Adrenal gland (tissue), 12 donors: ENCODE measurements around the gene VRK2. TPM values are rescaled to one million over a fixed set of nuclear protein-coding genes. Genes with fewer than 3 reads are reported as not detected.
A peak's percentile ranks its signal among the peaks of the same experiment; 100 is the strongest.

Experiments used
- DNase-seq, 7 donors: peaks; one replicate each; pipeline ENCODE4 v3.0.0-alpha.2; 2019 to 2020
- H3K27ac ChIP-seq, 5 donors: fragments of 200-600 bp; sonication (generic) in 4 of 5; 1 replicate in 3 of 5; 2 replicates in 2 of 5; pipeline versions ENCODE4 v1.5.1 to v1.8.0; 2016 to 2020; ENCODE audit warnings: mild to moderate bottlenecking in 1 of 5
- H3K27me3 ChIP-seq: fragments of 200-600 bp; 2 replicates; pipeline ENCODE4 v1.8.0; 2021
- H3K36me3 ChIP-seq, 2 donors: fragments of 200-600 bp; replicated peaks in 1 of 2; 1 replicate in 1 of 2; 2 replicates in 1 of 2; pipeline versions ENCODE4 v1.5.1 to v1.8.0; 2018 to 2022
- H3K4me1 ChIP-seq, 2 donors: fragments of 200-600 bp; replicated peaks in 1 of 2; 1 replicate in 1 of 2; 2 replicates in 1 of 2; pipeline versions ENCODE4 v1.5.1 to v1.8.0; 2018 to 2021
- H3K4me3 ChIP-seq, 4 donors: fragments of 200-600 bp; sonication (generic) in 3 of 4; one replicate each; pipeline ENCODE4 v1.5.1; 2016 to 2018
- H3K9me3 ChIP-seq, 3 donors: fragments of 200-600 bp; sonication (generic) in 1 of 3; replicated peaks in 1 of 3; 1 replicate in 2 of 3; 2 replicates in 1 of 3; pipeline versions ENCODE4 v1.5.1 to v1.8.0; 2016 to 2021
- POLR2A ChIP-seq, 2 donors: fragments of 450-650 bp; IDR thresholded peaks; one replicate each; pipeline ENCODE4 v1.6.1; 2017; ENCODE audit warnings: antibody characterized with exemption in 2 of 2, mild to moderate bottlenecking in 2 of 2, moderate library complexity in 1 of 2
- WGBS, 4 donors: extraction: QIAGEN DNeasy Blood & Tissue Kit in 2 of 4; methylation state at CpG; one replicate each; pipeline versions ENCODE4 v1.1.5 to v1.1.7; 2013 to 2017; 5-methylcytosine and 5-hydroxymethylcytosine counted together
- intact Hi-C, 2 donors: fragments of 100-400 bp; cut with DNase I; formaldehyde crosslinking; loops; one replicate each; pipeline versions ENCODE4 v1.14.1 to v1.15.0; 2022 to 2023
- polyA plus RNA-seq, 3 donors: library from polyadenylated mRNA; stranded (reverse); fragments of 200-250 nt in 2 of 3; fragments of 350-450 nt in 1 of 3; fragmentation: Illumina TruSeq in 1 of 3; extraction: RNeasy Lipid Tissue Mini Kit (QIAGEN cat#74804) in 1 of 3; gene quantifications; one replicate each; pipeline ENCODE4 v1.2.3, GENCODE V29; 2013 to 2014
- total RNA-seq, 9 donors: library from RNA; depleted of rRNA in 4 of 9; stranded (reverse); fragments of >200 nt in 4 of 9; fragments of 120-200 nt in 1 of 9; fragmentation: NEBNext Ultra II Directional in 1 of 9; extraction: Animal tissue kit (Norgen Biotek cat#: 25700) in 1 of 9; gene quantifications; one replicate each; pipeline versions ENCODE4 v1.1.0 to v1.2.4, GENCODE V29; 2013 to 2023
- TF ChIP-seq, protein P1 (sequence below), 6 experiments: fragments of 450-650 bp in 4 of 6; fragments of 200-600 bp in 2 of 6; sonication (generic) in 1 of 6; IDR thresholded peaks; 1 replicate in 5 of 6; 2 replicates in 1 of 6; pipeline versions ENCODE4 v1.5.1 to v1.8.0; 2016 to 2021; ENCODE audit warnings: antibody characterized with exemption in 6 of 6, mild to moderate bottlenecking in 2 of 6, moderate library complexity in 1 of 6
- donor health status: healthy with polysubstance abuse.
- donor health status: Bipolar disorder and iron deficiency.
- donor health status: DM: yes; HTN: yes; CAD: no.
- donor health status: DM: no; HTN: no; CAD: no.
- donor health status: DM: no; HTN: no; CAD: no.
- donor health status: DM: yes; HTN: yes; CAD: no.

VRK2 gene
- total and polyA plus RNA-seq, 12 donors, result 11.2 to 31.8 (median 19.6) TPM

DNA sequence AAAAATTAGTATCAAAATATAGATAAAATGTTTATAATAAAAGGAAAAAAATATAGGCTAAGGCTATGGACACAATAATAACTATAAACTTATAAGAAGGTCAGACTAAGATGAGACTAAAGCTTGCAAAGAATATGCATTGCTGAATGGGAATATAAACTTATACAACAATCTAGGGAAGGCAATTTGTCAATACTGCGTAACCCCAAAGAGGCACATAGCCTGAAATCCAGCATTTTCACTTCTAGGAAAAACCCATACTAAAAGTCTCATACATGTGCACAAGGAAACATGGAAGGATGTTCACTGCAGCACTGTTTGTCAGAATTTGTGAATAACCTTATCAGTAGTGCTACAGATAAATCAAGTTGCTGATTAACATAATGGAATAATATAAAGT is 149.1 kb downstream of the VRK2 start:
- intact Hi-C loops, result no loop called here
- no peaks in the 10 kb centered on the region for H3K4me1 ChIP-seq
- H3K9me3 ChIP-seq, result no peaks in the 10 kb centered on the region
- H3K27ac ChIP-seq, result no peak overlapping the region
- no peaks in the 10 kb centered on the region for H3K36me3 ChIP-seq
- no peak overlapping the region for H3K4me3 ChIP-seq
- WGBS, 4 donors, result 93 to 96% (median 95%) methylated on average over 1 of the region's 1 CpG
- no peaks in the 10 kb centered on the region for H3K27me3 ChIP-seq
- no peak for TF ChIP-seq POLR2A (IDR thresholded peaks at IDR 0.05)
- TF ChIP-seq, protein P1, sequence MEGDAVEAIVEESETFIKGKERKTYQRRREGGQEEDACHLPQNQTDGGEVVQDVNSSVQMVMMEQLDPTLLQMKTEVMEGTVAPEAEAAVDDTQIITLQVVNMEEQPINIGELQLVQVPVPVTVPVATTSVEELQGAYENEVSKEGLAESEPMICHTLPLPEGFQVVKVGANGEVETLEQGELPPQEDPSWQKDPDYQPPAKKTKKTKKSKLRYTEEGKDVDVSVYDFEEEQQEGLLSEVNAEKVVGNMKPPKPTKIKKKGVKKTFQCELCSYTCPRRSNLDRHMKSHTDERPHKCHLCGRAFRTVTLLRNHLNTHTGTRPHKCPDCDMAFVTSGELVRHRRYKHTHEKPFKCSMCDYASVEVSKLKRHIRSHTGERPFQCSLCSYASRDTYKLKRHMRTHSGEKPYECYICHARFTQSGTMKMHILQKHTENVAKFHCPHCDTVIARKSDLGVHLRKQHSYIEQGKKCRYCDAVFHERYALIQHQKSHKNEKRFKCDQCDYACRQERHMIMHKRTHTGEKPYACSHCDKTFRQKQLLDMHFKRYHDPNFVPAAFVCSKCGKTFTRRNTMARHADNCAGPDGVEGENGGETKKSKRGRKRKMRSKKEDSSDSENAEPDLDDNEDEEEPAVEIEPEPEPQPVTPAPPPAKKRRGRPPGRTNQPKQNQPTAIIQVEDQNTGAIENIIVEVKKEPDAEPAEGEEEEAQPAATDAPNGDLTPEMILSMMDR (IDR thresholded peaks at IDR 0.05), result no peak
- DNase-seq, result no peak

DNA sequence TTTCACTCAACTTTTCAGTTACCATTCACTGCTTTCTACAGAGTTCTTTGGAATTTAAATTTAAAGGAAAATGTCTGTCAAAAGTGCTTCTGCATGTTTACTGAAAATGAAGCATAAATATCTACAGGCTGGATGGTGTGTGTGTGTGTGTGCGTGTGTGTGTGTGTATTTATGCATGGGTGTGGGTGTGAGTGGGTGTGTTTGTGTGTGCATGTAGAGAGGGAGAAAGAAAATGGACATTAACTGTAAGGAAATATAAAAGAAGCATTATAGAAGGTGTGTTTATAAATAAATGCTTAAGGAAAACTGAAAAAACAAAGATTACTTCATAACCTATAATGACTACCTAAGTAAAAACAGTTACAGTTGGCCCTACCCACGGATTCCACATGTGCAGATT is 151.3 kb downstream of the VRK2 start:
- 92 to 97% (median 95%) methylated on average over 2 of the region's 2 CpGs for WGBS, 4 donors
- Histone ChIP-seq H3K27ac (no peak overlapping the region), H3K4me1 (peaks cover 0 to 7% of the 10 kb centered on the region in 2 donors), H3K4me3 (no peak overlapping the region), H3K9me3 (no peaks in the 10 kb centered on the region), H3K27me3 (no peaks in the 10 kb centered on the region), H3K36me3 (no peaks in the 10 kb centered on the region)
- DNase-seq, result no peak
- no peak for TF ChIP-seq POLR2A (IDR thresholded peaks at IDR 0.05)
- TF ChIP-seq, protein P1 (IDR thresholded peaks at IDR 0.05), result no peak
- intact Hi-C loops, result no loop called here

- TF ChIP-seq, protein P1 (IDR thresholded peaks at IDR 0.05), result no peak
- no peak for TF ChIP-seq POLR2A (IDR thresholded peaks at IDR 0.05)
- intact Hi-C loops, result no loop called here
- Histone ChIP-seq H3K27me3 (no peaks in the 10 kb centered on the region), H3K4me1 (peaks cover 0 to 7% of the 10 kb centered on the region in 2 donors), H3K27ac (peak overlapping the region in 1 of 5 donors; percentile 0), H3K36me3 (no peaks in the 10 kb centered on the region), H3K4me3 (no peak overlapping the region), H3K9me3 (no peaks in the 10 kb centered on the region)
- no peak for DNase-seq
- 59 to 86% (median 77%) methylated on average over 1 of the region's 1 CpG for WGBS, 4 donors
Observed at GRCh38 chr2:58202404-58202803, 155.8 kb downstream of the VRK2 start.

- peaks cover 0 to 7% of the 10 kb centered on the region in 2 donors for H3K4me1 ChIP-seq
- TF ChIP-seq POLR2A (IDR thresholded peaks at IDR 0.05), result no peak
- TF ChIP-seq, protein P1 (IDR thresholded peaks at IDR 0.05), result no peak
- no peaks in the 10 kb centered on the region for H3K27me3 ChIP-seq
- H3K36me3 ChIP-seq, result no peaks in the 10 kb centered on the region
- no peaks in the 10 kb centered on the region for H3K9me3 ChIP-seq
- DNase-seq, result no peak
- H3K27ac ChIP-seq, result no peak overlapping the region
- intact Hi-C loops, result no loop called here
- H3K4me3 ChIP-seq, result no peak overlapping the region
Observed at GRCh38 chr2:58203018-58203417, 156.4 kb downstream of the VRK2 start.
